PC-3 (cell line): ENCODE data around the gene ENOPH1.

Experiments
- EZH2 ChIP-seq: fragments of 300-600 bp; sonication (generic); IDR thresholded peaks from one replicate; pipeline ENCODE4 v1.6.1; 2017; ENCODE audit warnings: antibody characterized with exemption, mild to moderate bottlenecking, low read length; ENCODE audit not compliant: unreplicated experiment
- TF ChIP-seq, protein P1 (sequence below): fragments of 300-600 bp; sonication (generic); conservative IDR thresholded peaks from 2 replicates; pipeline ENCODE4 v1.5.1; 2017; ENCODE audit warnings: antibody characterized with exemption, low read depth, mild to moderate bottlenecking, low read length

DNA sequence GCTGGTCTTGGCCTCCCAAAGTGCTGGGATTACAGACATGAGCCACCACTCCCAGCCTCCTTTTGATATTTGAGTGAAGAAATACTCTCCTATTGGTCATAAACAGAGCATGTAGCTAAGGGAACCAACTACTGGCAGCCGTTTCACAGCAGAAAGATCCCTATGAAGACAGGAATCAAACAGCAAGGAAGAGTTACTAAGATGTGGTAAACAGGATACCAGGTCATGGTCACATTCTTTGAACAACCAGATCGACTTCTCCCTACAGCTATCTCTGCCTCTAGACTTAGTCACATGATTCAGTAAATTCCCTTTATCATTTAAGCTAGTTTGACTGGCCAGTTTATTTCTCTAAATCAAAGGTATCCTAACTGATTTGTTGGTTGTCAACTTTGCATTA, 47.6 kb upstream of the ENOPH1 start:
- TF ChIP-seq, protein P1, sequence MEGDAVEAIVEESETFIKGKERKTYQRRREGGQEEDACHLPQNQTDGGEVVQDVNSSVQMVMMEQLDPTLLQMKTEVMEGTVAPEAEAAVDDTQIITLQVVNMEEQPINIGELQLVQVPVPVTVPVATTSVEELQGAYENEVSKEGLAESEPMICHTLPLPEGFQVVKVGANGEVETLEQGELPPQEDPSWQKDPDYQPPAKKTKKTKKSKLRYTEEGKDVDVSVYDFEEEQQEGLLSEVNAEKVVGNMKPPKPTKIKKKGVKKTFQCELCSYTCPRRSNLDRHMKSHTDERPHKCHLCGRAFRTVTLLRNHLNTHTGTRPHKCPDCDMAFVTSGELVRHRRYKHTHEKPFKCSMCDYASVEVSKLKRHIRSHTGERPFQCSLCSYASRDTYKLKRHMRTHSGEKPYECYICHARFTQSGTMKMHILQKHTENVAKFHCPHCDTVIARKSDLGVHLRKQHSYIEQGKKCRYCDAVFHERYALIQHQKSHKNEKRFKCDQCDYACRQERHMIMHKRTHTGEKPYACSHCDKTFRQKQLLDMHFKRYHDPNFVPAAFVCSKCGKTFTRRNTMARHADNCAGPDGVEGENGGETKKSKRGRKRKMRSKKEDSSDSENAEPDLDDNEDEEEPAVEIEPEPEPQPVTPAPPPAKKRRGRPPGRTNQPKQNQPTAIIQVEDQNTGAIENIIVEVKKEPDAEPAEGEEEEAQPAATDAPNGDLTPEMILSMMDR = no peak
- TF ChIP-seq EZH2 = no peak
